HEK293 (cell line): ENCODE measurements around the gene MCAM.

Source experiments
- CTCF ChIA-PET: fragments of 350-600 bp; formaldehyde crosslinking; extraction: SDS; loops from one replicate; lab custom pipeline; 2021; ENCODE audit warnings: antibody characterized with exemption; lab: Yijun Ruan, JAX
- POLR2A ChIA-PET: fragments of 300-600 bp; formaldehyde crosslinking; extraction: SDS; loops from one replicate; lab custom pipeline; 2020; ENCODE audit warnings: antibody characterized with exemption, inconsistent platforms; lab: Yijun Ruan, JAX
- H3K27ac ChIP-seq: fragments of 200-500 bp; sonication (Bioruptor generic); 2 replicates; pipeline ENCODE4 v1.5.1; 2014; ENCODE audit warnings: low read depth, low read length, control low read depth, inconsistent platforms; ENCODE audit errors: extremely low read depth
- H3K36me3 ChIP-seq, 2 experiments: fragments of 200-500 bp in 1 of 2; sonication (Bioruptor generic) in 1 of 2; 1 replicate in 1 of 2; 2 replicates in 1 of 2; pipeline ENCODE4 v1.5.1; 2014 to 2017; ENCODE audit warnings: inconsistent platforms in 2 of 2, low read length in 2 of 2; ENCODE audit not compliant: control insufficient read depth in 2 of 2, insufficient read depth in 1 of 2
- H3K4me1 ChIP-seq: fragments of 200-500 bp; sonication (Bioruptor generic); 2 replicates; pipeline ENCODE4 v1.5.1; 2014; ENCODE audit warnings: mild to moderate bottlenecking, low read length, inconsistent platforms; ENCODE audit not compliant: control insufficient read depth, insufficient read depth
- H3K4me3 ChIP-seq: 2 replicates; pipeline ENCODE4 v1.5.1; 2011; ENCODE audit warnings: low read depth, mild to moderate bottlenecking, control low read depth, low read length, moderate library complexity
- H3K9me3 ChIP-seq: fragments of 200-500 bp; sonication (Bioruptor generic); 2 replicates; pipeline ENCODE4 v1.5.1; 2014; ENCODE audit warnings: low read depth, low read length, inconsistent platforms; ENCODE audit not compliant: control insufficient read depth, insufficient read depth
- HOXD13 ChIP-seq: sonication (generic); formaldehyde crosslinking; IDR thresholded peaks from 2 replicates; pipeline ENCODE4 v1.8.0; 2022; ENCODE audit warnings: missing genetic modification reagents, borderline replicate concordance
- KLF9 ChIP-seq: fragments of 450-650 bp; formaldehyde crosslinking; IDR thresholded peaks from 2 replicates; pipeline ENCODE4 v1.5.1; 2016; ENCODE audit warnings: missing biosample characterization, missing genetic modification characterization, low read depth
- SALL2 ChIP-seq: fragments of 450-650 bp; formaldehyde crosslinking; IDR thresholded peaks from 2 replicates; pipeline ENCODE4 v1.5.0; 2017; ENCODE audit warnings: missing biosample characterization, mild to moderate bottlenecking, missing genetic modification characterization, borderline replicate concordance
- SCRT2 ChIP-seq: fragments of 450-650 bp; formaldehyde crosslinking; IDR thresholded peaks from 2 replicates; pipeline ENCODE4 v1.5.1; 2016; ENCODE audit warnings: missing biosample characterization, missing genetic modification characterization
- ZBTB1 ChIP-seq: fragments of 450-650 bp; formaldehyde crosslinking; IDR thresholded peaks from 2 replicates; pipeline ENCODE4 v1.5.1; 2016; ENCODE audit warnings: missing biosample characterization, missing genetic modification characterization
- ZNF10 ChIP-seq: fragments of 450-650 bp; formaldehyde crosslinking; IDR thresholded peaks from 2 replicates; pipeline ENCODE4 v1.5.1; 2017; ENCODE audit warnings: missing biosample characterization, missing genetic modification characterization
- ZNF211 ChIP-seq: fragments of 450-650 bp; formaldehyde crosslinking; IDR thresholded peaks from 2 replicates; pipeline ENCODE4 v1.5.1; 2016; ENCODE audit warnings: low read depth, missing biosample characterization, missing genetic modification characterization
- ZNF223 ChIP-seq: fragments of 450-650 bp; formaldehyde crosslinking; IDR thresholded peaks from 2 replicates; pipeline ENCODE4 v1.5.1; 2016; ENCODE audit warnings: missing biosample characterization, missing genetic modification characterization
- ZNF350 ChIP-seq: fragments of 450-650 bp; formaldehyde crosslinking; IDR thresholded peaks from 2 replicates; pipeline ENCODE4 v1.5.0; 2017; ENCODE audit warnings: missing biosample characterization, mild to moderate bottlenecking, missing genetic modification characterization
- ZNF37A ChIP-seq: fragments of 450-650 bp; IDR thresholded peaks from 2 replicates; pipeline ENCODE4 v1.5.1; 2018; ENCODE audit warnings: missing biosample characterization, missing genetic modification characterization
- ZNF404 ChIP-seq: fragments of 450-650 bp; formaldehyde crosslinking; IDR thresholded peaks from 2 replicates; pipeline ENCODE4 v1.5.1; 2017; ENCODE audit warnings: missing biosample characterization, missing genetic modification characterization
- ZNF514 ChIP-seq: fragments of 450-650 bp; formaldehyde crosslinking; IDR thresholded peaks from 2 replicates; pipeline ENCODE4 v1.5.1; 2016; ENCODE audit warnings: missing biosample characterization, missing genetic modification characterization
- ZNF544 ChIP-seq: fragments of 450-650 bp; formaldehyde crosslinking; IDR thresholded peaks from 2 replicates; pipeline ENCODE4 v1.5.0; 2017; ENCODE audit warnings: missing biosample characterization, missing genetic modification characterization
- ZNF571 ChIP-seq: fragments of 450-650 bp; formaldehyde crosslinking; IDR thresholded peaks from 2 replicates; pipeline ENCODE4 v1.5.0; 2017; ENCODE audit warnings: missing biosample characterization, missing genetic modification characterization
- ZNF624 ChIP-seq: fragments of 450-650 bp; formaldehyde crosslinking; IDR thresholded peaks from 2 replicates; pipeline ENCODE4 v1.5.1; 2017; ENCODE audit warnings: missing biosample characterization, missing genetic modification characterization
- ZNF707 ChIP-seq: fragments of 450-650 bp; formaldehyde crosslinking; IDR thresholded peaks from 2 replicates; pipeline ENCODE4 v1.5.1; 2016; ENCODE audit warnings: missing biosample characterization, missing genetic modification characterization
- ZXDB ChIP-seq: fragments of 450-650 bp; formaldehyde crosslinking; IDR thresholded peaks from 2 replicates; pipeline ENCODE4 v1.5.1; 2016; ENCODE audit warnings: missing biosample characterization, missing genetic modification characterization
- TF ChIP-seq, protein P1 (sequence below): fragments of 450-650 bp; formaldehyde crosslinking; IDR thresholded peaks from 2 replicates; pipeline ENCODE4 v1.5.1; 2016; ENCODE audit warnings: missing biosample characterization, missing genetic modification characterization
- TF ChIP-seq, protein P2 (sequence below): IDR thresholded peaks from 2 replicates; pipeline ENCODE4 v1.6.1; 2011; ENCODE audit warnings: mild to moderate bottlenecking, low read depth, low read length, borderline replicate concordance
- TF ChIP-seq, protein P3 (sequence below): fragments of 450-650 bp; formaldehyde crosslinking; IDR thresholded peaks from 2 replicates; pipeline ENCODE4 v1.5.1; 2017; ENCODE audit warnings: missing biosample characterization, mild to moderate bottlenecking, missing genetic modification characterization, moderate library complexity

MCAM gene

DNA sequence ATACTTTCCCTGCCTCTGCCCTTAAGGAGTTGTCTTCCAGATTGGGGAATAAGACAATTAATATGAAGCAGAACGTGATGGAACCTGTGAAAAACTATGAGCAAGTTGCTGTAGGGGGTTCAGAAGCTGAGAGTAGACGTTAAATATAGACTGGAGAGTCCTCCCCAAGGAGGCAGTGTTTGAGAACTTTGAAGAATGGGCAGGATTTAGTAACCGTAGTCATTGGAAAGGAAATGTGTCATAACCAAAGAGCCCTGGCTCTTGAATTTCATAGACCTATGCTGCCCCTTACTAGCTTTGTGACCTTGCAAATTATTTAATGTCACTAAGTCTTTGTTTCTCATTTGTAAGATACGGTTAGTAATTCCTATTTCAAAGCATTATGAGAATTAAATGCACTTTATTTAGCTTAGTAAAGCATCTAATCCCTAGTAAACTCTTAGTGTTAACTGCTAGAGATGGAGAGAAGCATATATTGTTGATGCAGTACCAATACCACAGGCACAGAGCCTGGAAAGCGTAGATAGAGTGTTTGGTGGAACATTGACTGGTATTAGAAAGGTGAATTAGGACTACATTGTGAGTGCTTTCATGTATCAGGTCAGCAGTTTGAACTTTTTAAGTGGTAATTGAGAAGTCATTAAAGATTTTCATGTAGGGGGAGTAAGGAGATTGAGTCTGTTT, 54.1 kb downstream of the MCAM start (continued):
- TF ChIP-seq ZNF514 (no peak), ZNF37A (tag by site-specific recombination) (no peak), ZNF350 (no peak), SALL2 (no peak)

DNA sequence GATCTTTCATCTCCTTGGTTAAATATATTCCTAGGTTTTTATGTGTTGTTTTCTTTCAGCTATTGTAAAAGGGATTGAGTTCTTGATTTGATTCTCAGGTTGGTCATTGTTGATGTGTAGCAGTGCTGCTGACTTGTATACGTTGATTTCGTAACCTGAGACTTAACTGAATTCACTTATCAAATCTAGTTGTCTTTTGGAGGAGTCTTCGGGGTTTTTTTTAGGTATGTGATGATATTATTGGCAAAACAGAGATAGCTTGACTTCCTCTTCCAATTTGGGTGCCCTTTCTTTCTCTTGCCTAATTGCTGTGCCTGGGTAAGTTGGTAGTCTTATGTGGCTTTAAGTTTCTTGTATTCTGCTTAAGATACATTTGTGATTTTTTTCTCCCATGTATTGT, 57.9 kb downstream of the MCAM start:
- H3K4me1 ChIP-seq: 0 out of 2 replicates have a peak, but pooled peaks cover 5% of the 10 kb centered on the region
- CTCF ChIA-PET: interaction anchor here (1.2 kb wide), 1 partner anchor 64 kb away, joined by 3 read pairs; no protein-coding TSS in a partner anchor
- TF ChIP-seq ZNF10 (tag by site-specific recombination): no peak
- no peak for TF ChIP-seq ZNF707 (tag by site-specific recombination)
- no peak for TF ChIP-seq ZBTB1
- TF ChIP-seq, protein P1, sequence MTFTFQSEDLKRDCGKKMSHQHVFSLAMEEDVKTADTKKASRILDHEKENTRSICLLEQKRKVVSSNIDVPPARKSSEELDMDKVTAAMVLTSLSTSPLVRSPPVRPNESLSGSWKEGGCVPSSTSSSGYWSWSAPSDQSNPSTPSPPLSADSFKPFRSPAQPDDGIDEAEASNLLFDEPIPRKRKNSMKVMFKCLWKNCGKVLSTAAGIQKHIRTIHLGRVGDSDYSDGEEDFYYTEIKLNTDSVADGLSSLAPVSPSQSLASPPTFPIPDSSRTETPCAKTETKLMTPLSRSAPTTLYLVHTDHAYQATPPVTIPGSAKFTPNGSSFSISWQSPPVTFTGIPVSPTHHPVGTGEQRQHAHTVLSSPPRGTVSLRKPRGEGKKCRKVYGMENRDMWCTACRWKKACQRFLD (tag by site-specific recombination): no peak
- TF ChIP-seq ZNF211 (tag by site-specific recombination): no peak
- TF ChIP-seq, protein P2, sequence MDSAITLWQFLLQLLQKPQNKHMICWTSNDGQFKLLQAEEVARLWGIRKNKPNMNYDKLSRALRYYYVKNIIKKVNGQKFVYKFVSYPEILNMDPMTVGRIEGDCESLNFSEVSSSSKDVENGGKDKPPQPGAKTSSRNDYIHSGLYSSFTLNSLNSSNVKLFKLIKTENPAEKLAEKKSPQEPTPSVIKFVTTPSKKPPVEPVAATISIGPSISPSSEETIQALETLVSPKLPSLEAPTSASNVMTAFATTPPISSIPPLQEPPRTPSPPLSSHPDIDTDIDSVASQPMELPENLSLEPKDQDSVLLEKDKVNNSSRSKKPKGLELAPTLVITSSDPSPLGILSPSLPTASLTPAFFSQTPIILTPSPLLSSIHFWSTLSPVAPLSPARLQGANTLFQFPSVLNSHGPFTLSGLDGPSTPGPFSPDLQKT: no peak
- no peak for TF ChIP-seq ZNF571 (tag by site-specific recombination)
- TF ChIP-seq KLF9: no peak
- TF ChIP-seq HOXD13 (CRISPR knock-in tag): no peak
- no peak for TF ChIP-seq ZNF37A (tag by site-specific recombination)
- no peak for TF ChIP-seq ZNF624 (tag by site-specific recombination)
- TF ChIP-seq, protein P3, sequence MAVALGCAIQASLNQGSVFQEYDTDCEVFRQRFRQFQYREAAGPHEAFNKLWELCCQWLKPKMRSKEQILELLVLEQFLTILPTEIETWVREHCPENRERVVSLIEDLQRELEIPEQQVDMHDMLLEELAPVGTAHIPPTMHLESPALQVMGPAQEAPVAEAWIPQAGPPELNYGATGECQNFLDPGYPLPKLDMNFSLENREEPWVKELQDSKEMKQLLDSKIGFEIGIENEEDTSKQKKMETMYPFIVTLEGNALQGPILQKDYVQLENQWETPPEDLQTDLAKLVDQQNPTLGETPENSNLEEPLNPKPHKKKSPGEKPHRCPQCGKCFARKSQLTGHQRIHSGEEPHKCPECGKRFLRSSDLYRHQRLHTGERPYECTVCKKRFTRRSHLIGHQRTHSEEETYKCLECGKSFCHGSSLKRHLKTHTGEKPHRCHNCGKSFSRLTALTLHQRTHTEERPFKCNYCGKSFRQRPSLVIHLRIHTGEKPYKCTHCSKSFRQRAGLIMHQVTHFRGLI (tag by site-specific recombination): no peak
- TF ChIP-seq ZNF544: no peak
- no peak for TF ChIP-seq ZNF404 (tag by site-specific recombination)
- TF ChIP-seq SCRT2: no peak
- TF ChIP-seq ZXDB (tag by site-specific recombination): no peak
- TF ChIP-seq ZNF223: no peak
- H3K36me3 ChIP-seq: no peaks in the 10 kb centered on the region
- no peaks in the 10 kb centered on the region for H3K9me3 ChIP-seq
- H3K4me3 ChIP-seq: no peak overlapping the region
- POLR2A ChIA-PET: no interaction called here
- H3K27ac ChIP-seq: no peak overlapping the region
